NCI-H2081 treated with DMSO at 0.1 percent for 48 hours (cell line): ENCODE measurements around the gene CDKN2A.

Experiments used
- DNase-seq: peaks from one replicate; lab custom pipeline; 2025; lab: John Stamatoyannopoulos, UW

CDKN2A gene

DNA sequence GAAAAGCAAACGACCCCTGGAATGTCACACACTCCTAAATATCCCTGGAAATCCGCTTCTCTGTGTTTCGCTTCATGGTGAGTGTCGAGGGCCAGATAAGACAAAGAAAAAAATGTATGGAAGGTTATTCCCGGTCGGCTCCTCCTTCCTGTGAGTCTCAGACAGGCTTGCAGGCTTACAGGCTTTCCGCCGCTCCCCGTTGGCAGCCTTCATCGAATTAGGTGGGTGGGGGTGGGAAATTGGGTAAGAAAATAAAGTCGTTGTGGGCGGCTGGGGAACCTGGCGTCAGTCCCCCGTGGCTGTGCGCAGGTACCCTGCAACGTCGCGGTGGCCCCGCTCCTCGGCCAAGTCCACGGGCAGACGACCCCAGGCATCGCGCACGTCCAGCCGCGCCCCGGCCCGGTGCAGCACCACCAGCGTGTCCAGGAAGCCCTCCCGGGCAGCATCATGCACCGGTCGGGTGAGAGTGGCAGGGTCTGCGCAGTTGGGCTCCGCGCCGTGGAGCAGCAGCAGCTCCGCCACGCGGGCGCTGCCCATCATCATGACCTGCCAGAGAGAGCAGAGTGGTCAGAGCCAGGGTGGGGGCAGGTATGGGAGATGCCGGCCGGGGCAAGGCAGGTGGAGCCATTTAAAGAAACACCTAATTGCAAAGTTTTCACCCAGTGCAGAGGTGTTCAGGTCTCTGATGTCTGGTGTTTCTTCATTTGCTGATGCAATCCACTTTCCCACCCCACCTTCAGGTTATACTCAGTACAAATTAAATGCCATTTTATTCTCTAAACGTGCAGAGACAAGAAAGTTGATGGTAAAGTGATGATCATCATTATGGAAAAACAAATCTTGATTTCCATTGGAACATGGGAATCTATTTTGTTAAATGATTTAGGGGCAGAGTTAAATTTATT is 11.8 kb upstream of the CDKN2A start:
- DNase-seq = no peak

GRCh38 chr9:22005021-22005701 is 11.0 kb upstream of the CDKN2A start:
- no peak for DNase-seq

DNA sequence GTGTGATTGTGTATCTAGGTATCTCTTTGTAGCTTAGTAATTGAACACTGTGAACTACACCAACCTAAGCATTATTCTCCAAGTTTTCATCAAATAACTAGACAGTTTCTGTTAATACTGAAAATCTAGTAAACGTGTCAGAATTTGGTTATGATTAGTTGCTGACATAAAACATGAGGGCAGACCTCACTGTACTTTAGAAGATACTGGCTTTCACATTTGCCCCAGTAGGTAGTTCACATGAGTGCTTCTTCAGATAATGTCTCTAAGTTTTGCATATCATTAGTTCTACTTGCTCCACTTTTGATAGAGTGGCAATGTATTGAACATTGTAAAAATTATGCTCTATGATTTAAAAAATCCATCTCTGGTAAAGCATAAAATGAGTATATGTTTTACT is 7.8 kb upstream of the CDKN2A start:
- no peak for DNase-seq

- DNase-seq = no peak
These were observed 3.8 kb upstream of the CDKN2A start for GRCh38 chr9:21998026-21998425.

GRCh38 chr9:21997480-21997879 is 3.3 kb upstream of the CDKN2A start:
- no peak for DNase-seq

- DNase-seq = no peak
These were observed 2.7 kb upstream of the CDKN2A start for GRCh38 chr9:21996858-21997257.

DNA sequence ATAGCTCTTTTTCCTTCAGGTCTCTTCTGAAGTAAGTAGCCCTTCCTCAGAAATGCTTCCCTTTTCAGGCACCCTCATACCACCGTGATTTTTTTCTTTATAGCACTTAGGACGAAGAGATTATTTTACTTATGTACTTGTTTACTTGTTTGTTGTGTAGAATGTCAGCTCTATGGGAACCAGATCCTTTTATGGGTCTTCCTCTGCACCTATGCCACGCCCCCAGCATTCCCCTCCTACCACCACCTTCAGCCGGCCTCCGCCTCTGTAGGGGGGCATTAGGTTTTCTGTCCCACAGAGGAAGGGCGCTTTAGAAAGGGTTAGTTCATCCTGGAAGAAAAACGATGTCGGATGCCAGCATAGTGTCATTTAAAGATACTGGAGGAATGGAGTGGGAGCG is 2.2 kb upstream of the CDKN2A start:
- DNase-seq = no peak

DNA sequence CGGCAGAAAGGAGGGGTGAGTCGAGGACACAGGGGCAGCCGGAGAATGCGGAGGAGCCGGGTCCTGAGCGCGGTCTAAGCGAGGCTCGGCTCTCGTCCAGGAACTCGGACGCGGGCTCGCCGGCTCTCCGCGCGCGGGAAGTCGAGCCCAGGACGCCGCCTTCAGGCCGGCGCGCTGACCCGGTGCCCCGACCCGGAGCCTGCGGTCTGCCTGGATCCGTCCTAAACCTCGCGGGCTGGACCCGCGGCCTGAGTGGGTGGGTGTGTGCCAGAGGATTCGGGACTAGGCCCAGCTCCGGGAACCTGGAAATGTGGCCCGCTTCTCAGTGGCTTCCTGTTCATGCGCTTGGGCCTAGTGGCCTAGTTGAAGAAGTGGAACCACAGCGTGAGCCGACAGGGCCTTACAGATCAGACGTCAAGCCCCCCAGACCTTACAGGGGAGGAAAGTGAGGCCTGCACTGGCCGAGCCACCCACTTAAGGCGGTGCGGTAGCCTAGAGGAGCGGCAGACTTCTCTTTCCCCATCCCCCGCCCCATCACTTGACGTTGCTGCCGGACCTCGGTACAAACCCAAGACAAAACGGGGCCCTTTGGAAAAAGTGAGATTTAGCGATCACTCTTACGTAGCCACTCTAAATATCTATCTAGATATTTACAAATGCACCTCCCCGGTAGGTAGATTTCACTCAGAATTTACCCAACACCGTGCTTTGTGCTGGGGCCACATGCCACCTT is 1.6 kb upstream of the CDKN2A start:
- DNase-seq = no peak

DNA sequence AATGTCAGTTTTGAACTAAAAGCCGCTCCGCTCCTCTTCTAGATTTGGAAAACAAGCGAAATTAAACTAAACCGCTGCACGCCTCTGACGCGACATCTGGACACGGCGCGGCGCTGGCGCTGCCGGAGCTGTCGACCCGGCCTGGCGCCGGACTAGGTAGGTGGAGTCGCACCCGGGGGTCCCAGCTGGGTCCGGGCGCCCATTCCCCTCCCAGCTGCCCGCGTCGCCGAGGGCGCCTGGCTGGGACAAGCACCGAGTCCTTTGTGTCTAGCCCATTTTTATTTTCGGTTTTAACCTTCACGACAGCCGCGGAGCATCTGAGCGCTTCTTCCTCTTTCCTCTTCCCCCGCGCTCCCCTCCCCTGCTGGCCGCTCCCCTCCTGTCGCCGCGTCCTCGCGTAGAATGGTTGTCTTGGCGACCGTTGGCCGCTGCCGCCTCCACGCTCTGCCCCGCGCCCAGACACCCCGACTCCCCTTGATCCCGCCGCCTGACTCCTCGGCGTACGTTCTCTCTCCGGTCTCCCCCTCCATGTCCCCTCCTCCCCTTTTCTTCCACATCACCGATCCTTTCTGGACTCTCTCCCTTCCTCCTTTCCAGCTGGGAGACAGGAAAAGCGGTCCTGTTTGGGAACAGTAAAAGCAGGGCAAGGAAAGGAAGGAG is 944 bp upstream of the CDKN2A start:
- DNase-seq = peak; percentile 48

- no peak for DNase-seq
These were observed 389 bp upstream of the CDKN2A start, which contains the start of gene CDKN2B-AS1 for GRCh38 chr9:21994556-21995005. TSS of gene CDKN2B-AS1 (plus strand) at chr9:21994791.

DNA sequence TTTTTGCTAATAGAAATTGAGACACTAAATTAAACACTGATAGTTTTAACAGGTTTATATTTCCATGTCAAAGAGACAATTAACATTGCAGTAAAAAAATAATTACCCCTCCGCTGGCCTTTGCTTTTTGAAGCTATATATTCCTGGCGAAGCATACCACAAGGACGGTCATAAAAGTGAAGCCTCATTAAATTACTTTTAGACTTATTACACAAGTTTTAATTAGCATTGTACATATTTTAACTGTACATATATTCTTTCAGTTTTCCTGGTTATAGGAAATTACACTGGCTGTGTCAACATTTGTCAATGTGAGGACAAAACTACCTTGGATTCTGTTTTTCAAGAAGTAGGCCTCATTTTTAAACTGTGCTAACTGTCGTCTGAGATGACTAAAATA is 1.2 kb downstream of the CDKN2A start:
- DNase-seq = no peak

GRCh38 chr9:21991072-21991959 is 2.9 kb downstream of the CDKN2A start:
- DNase-seq = no peak

- no peak for DNase-seq
These were observed 4.6 kb downstream of the CDKN2A start for GRCh38 chr9:21989440-21990189.

- DNase-seq = peak; percentile 44
These were observed 5.9 kb downstream of the CDKN2A start for GRCh38 chr9:21988056-21988990.

DNA sequence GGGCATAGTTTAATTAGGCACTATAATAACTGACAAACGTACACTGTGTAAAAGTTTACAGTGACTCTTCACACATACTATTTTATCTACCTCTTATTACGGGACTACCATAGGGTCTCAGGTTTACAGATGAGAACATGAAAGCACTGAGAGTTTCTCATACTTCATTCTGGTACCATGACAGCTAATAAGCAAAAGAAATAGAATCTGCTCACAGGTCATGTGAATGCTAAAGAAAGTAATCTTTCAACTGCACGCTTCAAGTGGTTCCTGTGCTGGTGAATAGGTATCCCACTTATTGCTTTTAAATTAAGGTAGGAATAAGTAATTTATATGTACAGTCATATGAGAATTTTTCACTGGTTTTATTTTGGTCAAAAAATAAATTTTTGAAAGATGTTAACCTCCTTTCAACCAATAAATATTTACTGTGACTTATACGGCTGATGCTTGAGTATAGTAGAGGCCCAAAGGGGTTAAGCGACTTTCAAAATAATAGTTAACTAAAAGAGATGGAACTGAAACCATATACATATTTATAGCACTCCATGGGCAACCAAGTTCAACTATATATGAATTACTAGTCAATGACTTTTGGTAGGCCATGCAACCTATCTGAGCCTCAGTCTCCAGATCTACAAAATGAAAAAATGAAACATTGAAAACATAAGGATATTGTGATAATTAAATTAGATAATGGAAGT is 8.1 kb downstream of the CDKN2A start:
- DNase-seq = no peak

GRCh38 chr9:21984101-21984500 is 10.1 kb downstream of the CDKN2A start:
- DNase-seq = no peak

DNA sequence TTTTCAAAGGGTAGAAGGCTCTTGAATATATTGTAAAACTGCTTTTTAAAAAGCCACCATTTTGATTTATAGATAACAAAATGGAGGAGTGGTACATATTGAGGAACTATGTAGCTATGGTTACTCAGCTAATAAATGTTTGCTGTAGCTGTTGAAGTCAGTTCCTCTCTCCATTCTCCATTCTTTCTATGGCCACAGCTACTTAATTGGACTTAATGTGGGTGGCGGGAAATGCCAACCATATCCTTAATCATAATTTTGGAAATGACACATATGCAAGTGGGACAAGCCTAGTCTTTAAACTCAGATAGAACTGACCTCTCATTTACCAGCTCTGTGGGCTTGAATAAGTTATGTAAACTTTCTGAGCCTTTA is 10.6 kb downstream of the CDKN2A start:
- DNase-seq = peak; percentile 40

GRCh38 chr9:21982861-21983560 is 11.2 kb downstream of the CDKN2A start:
- DNase-seq = no peak
